HepG2 (cell line): Measurements from ENCODE around the gene EMILIN3. TPM values are rescaled to one million over a fixed set of nuclear protein-coding genes. Genes with fewer than 3 reads are reported as not detected.

Experiments
- ATAC-seq: fragments of 200-7000 bp; cut with Tn5 transposase; 3 replicates; pipeline ENCODE4 v1.9.1; 2020; ENCODE audit warnings: mild to moderate bottlenecking, moderate library complexity
- BruUV-seq: library from RNA; stranded (reverse); fragments of 400-500 nt; replicated peaks from 2 replicates; lab custom pipeline; 2021; lab: Mats Ljungman, UMichigan
- CTCF ChIA-PET: fragments of 300-600 bp; formaldehyde crosslinking; extraction: SDS; loops from one replicate; lab custom pipeline; 2021; ENCODE audit warnings: low total read pairs, inconsistent platforms, low intra/inter-chr PET ratio; lab: Yijun Ruan, JAX
- POLR2A ChIA-PET: fragments of 350-600 bp; sonication (Branson Sonifier 250); formaldehyde crosslinking; loops from one replicate; lab custom pipeline; 2020; ENCODE audit warnings: antibody characterized with exemption, inconsistent platforms; lab: Yijun Ruan, JAX
- DNase-seq: peaks from one replicate; pipeline ENCODE4 v3.0.0-alpha.2; 2015; ENCODE audit warnings: low spot score
- FAIRE-seq: peaks from 3 replicates; lab custom pipeline; 2011; peaks lifted over from hg19 to GRCh38; lab: Jason Lieb, UNC
- H2AFZ ChIP-seq: one replicate; pipeline ENCODE4 v1.6.1; 2011; ENCODE audit warnings: low read length, inconsistent platforms
- H3K27ac ChIP-seq: fragments of 300-600 bp; 3 replicates; pipeline ENCODE4 v1.8.0; 2011; ENCODE audit warnings: mixed run types, mild to moderate bottlenecking, mixed read lengths, low read length, inconsistent platforms; ENCODE audit not compliant: insufficient read depth; ENCODE audit errors: extremely low read length
- H3K27me3 ChIP-seq, 2 experiments: fragments of 200-600 bp in 1 of 2; 2 replicates in 1 of 2; 3 replicates in 1 of 2; pipeline versions ENCODE4 v1.6.0 to v1.8.0; 2011; ENCODE audit warnings: low read length in 2 of 2, mild to moderate bottlenecking in 2 of 2, moderate library complexity in 2 of 2, inconsistent platforms in 1 of 2; ENCODE audit not compliant: insufficient read depth in 2 of 2, control insufficient read depth in 1 of 2
- H3K36me3 ChIP-seq, 2 experiments: fragments of 200-600 bp in 1 of 2; replicated peaks in 1 of 2; 2 replicates in 1 of 2; 3 replicates in 1 of 2; pipeline versions ENCODE4 v1.5.1 to v1.8.0; 2011; ENCODE audit warnings: low read length in 2 of 2, inconsistent platforms in 1 of 2; ENCODE audit not compliant: insufficient read depth in 2 of 2, control insufficient read depth in 1 of 2
- H3K4me1 ChIP-seq: 2 replicates; pipeline ENCODE4 v1.5.1; 2012; ENCODE audit warnings: low read length, inconsistent platforms; ENCODE audit not compliant: insufficient read depth
- H3K4me2 ChIP-seq: 2 replicates; pipeline ENCODE4 v1.6.0; 2011; ENCODE audit warnings: low read depth, low read length, inconsistent platforms
- H3K4me3 ChIP-seq, 3 experiments: fragments of 200-600 bp in 1 of 3; sonication (generic), shearing (Covaris generic) in 1 of 3; replicated peaks in 1 of 3; 2 replicates each; pipeline ENCODE4 v1.5.1; 2011 to 2016; ENCODE audit warnings: low read length in 3 of 3, inconsistent platforms in 2 of 3, low read depth in 2 of 3, mild to moderate bottlenecking in 2 of 3, control low read depth in 1 of 3, mixed read lengths in 1 of 3; ENCODE audit not compliant: insufficient read depth in 1 of 3
- H3K79me2 ChIP-seq: one replicate; pipeline ENCODE4 v1.6.1; 2011; ENCODE audit warnings: low read length, inconsistent platforms; ENCODE audit not compliant: insufficient read depth
- H3K9ac ChIP-seq: 2 replicates; pipeline ENCODE4 v1.6.0; 2011; ENCODE audit warnings: mild to moderate bottlenecking, low read depth, low read length, inconsistent platforms; ENCODE audit not compliant: insufficient read depth
- H3K9me3 ChIP-seq: 2 replicates; pipeline ENCODE4 v1.5.1; 2012; ENCODE audit warnings: mild to moderate bottlenecking, low read length
- H4K20me1 ChIP-seq: 2 replicates; pipeline ENCODE4 v1.6.0; 2011; ENCODE audit warnings: inconsistent platforms, mild to moderate bottlenecking, low read length, moderate library complexity; ENCODE audit not compliant: insufficient read depth
- ARID2 ChIP-seq: sonication (generic); formaldehyde crosslinking; IDR thresholded peaks from 2 replicates; pipeline ENCODE4 v1.8.1; 2022; ENCODE audit warnings: mild to moderate bottlenecking, missing genetic modification reagents, borderline replicate concordance
- CHD4 ChIP-seq: fragments of 200-600 bp; sonication (generic); IDR thresholded peaks from 2 replicates; pipeline ENCODE4 v1.7.0; 2017; ENCODE audit warnings: mild to moderate bottlenecking, low read length, borderline replicate concordance
- KAT2B ChIP-seq: fragments of 150-350 bp; IDR thresholded peaks from 2 replicates; pipeline ENCODE4 v1.6.1; 2014; ENCODE audit warnings: low read depth, low read length, borderline replicate concordance
- SP1 ChIP-seq, 2 experiments: fragments of 450-650 bp in 1 of 2; sonication (generic) in 1 of 2; formaldehyde crosslinking in 1 of 2; IDR thresholded peaks; 2 replicates each; pipeline versions ENCODE4 v1.4.0 to v1.6.1; 2016 to 2020; ENCODE audit warnings: missing genetic modification reagents in 1 of 2
- SP140L ChIP-seq: sonication (generic); formaldehyde crosslinking; IDR thresholded peaks from 2 replicates; pipeline ENCODE4 v1.4.0; 2020; ENCODE audit warnings: missing genetic modification reagents, borderline replicate concordance
- SP4 ChIP-seq: sonication (generic); formaldehyde crosslinking; IDR thresholded peaks from 2 replicates; pipeline ENCODE4 v1.8.1; 2023; ENCODE audit warnings: mild to moderate bottlenecking, missing genetic modification reagents
- ZNF17 ChIP-seq: sonication (generic); formaldehyde crosslinking; IDR thresholded peaks from 2 replicates; pipeline ENCODE4 v1.5.0; 2020; ENCODE audit warnings: mild to moderate bottlenecking, missing genetic modification reagents
- ZNF224 ChIP-seq: sonication (generic); formaldehyde crosslinking; IDR thresholded peaks from 2 replicates; pipeline ENCODE4 v1.5.0; 2020; ENCODE audit warnings: mild to moderate bottlenecking, missing genetic modification reagents
- ZNF234 ChIP-seq: sonication (generic); formaldehyde crosslinking; conservative IDR thresholded peaks from 2 replicates; pipeline ENCODE4 v1.5.1; 2020; ENCODE audit warnings: mild to moderate bottlenecking, missing genetic modification reagents
- ZNF550 ChIP-seq: sonication (generic); formaldehyde crosslinking; IDR thresholded peaks from 2 replicates; pipeline ENCODE4 v1.4.0; 2020; ENCODE audit warnings: mild to moderate bottlenecking, missing genetic modification reagents, borderline replicate concordance
- ZNF562 ChIP-seq: sonication (generic); formaldehyde crosslinking; IDR thresholded peaks from 2 replicates; pipeline ENCODE4 v1.8.0; 2022; ENCODE audit warnings: missing genetic modification reagents, borderline replicate concordance
- WGBS: methylation state at CpG from one replicate; pipeline ENCODE4 v1.1.6; 2017; ENCODE audit warnings: low lambda C conversion rate; 5-methylcytosine and 5-hydroxymethylcytosine counted together
- in situ Hi-C: cut with HindIII; loops from 2 replicates; pipeline ENCODE4 v1.10.0; 2017; ENCODE audit warnings: low pct_unique_long_range_greater_than_20kb; ENCODE audit not compliant: extremely low pct_ligation_motif_present
- intact Hi-C: fragments of 100-400 bp; cut with micrococcal nuclease; formaldehyde crosslinking; loops from one replicate; pipeline ENCODE4 v1.10.0; 2022; ENCODE audit not compliant: unreplicated experiment
- polyA plus RNA-seq, 8 experiments: library from polyadenylated mRNA; depleted of rRNA in 3 of 8; stranded (reverse) in 7 of 8; unstranded in 1 of 8; fragments of >200 nt; fragmentation: Illumina TruSeq in 4 of 8; extraction: Trizol in 4 of 8; gene quantifications; 2 replicates each; pipeline versions ENCODE4 v1.2.1 to v1.2.3, GENCODE V29; 2011 to 2016; ENCODE audit warnings: low read depth in 4 of 8, missing spikeins in 1 of 8, mixed read lengths in 1 of 8; ENCODE audit not compliant: insufficient read depth in 1 of 8
- total RNA-seq, 5 experiments: library from RNA; depleted of rRNA; stranded (reverse); fragments of >200 nt; fragmentation: Illumina TruSeq; extraction: Trizol; gene quantifications; 2 replicates each; pipeline ENCODE4 v1.2.3, GENCODE V29; 2016; ENCODE audit warnings: low read depth in 1 of 5
- TF ChIP-seq, protein P1 (sequence below): sonication (generic); formaldehyde crosslinking; IDR thresholded peaks from 2 replicates; pipeline ENCODE4 v1.4.0; 2020; ENCODE audit warnings: missing genetic modification reagents; ENCODE audit errors: not compliant biosample characterization
- TF ChIP-seq, protein P2 (sequence below): sonication (generic); formaldehyde crosslinking; IDR thresholded peaks from 2 replicates; pipeline ENCODE4 v1.5.1; 2020; ENCODE audit warnings: mild to moderate bottlenecking, missing genetic modification reagents, moderate library complexity
- TF ChIP-seq, protein P3 (sequence below): sonication (generic); formaldehyde crosslinking; IDR thresholded peaks from 2 replicates; pipeline ENCODE4 v1.4.0; 2020; ENCODE audit warnings: missing genetic modification reagents

Gene EMILIN3
- total and polyA plus RNA-seq, 2 of the 13 experiments (the other 11 are each of a cell fraction or from before 2014, with no cell fraction given): 0.25 to 0.29 TPM

DNA sequence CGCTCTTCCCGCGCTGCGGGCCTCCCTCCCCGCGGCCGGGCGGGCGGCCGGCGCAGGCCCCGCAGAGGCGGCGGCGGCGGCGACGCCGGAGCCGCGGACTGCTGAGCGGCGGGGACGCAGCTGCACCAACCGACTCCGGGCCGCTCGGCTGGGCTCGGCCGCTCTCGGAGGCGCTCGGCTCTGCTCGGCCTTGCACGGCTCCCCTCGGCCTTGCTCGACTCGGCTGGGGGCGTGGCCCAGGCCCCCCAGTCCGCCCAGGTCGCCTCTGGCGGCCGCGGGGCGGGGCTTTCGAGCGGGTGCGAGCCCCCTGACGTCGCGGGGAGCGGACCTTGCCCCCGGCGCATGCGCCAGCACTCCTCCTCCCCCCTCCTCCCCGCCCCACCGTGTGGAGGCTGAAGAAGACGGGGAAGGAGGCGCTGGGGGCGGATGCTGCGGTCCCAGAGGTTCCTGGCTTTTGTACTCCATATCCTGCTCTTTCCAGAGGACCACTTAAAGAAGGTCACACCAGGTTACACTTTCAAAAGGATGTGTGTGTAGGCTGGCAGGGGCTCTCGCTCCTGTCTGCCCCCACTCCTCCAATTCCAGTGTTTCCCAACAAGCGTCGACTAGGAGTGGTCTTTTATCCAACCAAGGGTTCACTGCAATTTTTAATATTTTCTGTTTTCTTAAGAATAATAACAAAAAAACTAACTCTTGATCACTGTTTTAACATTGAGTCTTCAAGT, 48.9 kb downstream of the EMILIN3 start, which contains the start of gene ZHX3:
TSS of gene ZHX3 (minus strand) at position 186 of the 725 bp plus-strand sequence. CDS start 112,815 bp downstream, outside the sequence.
- Histone ChIP-seq H3K79me2 (peaks cover 15% of the 10 kb centered on the region), H4K20me1 (no peaks in the 10 kb centered on the region), H3K4me2 (peak within 1 kb of the TSS; percentile 100), H3K27ac (peak within 1 kb of the TSS; percentile 68), H3K27me3 (peaks cover 0 to 3% of the 10 kb centered on the region in 2 experiments; a peak in 1 of 5 replicates), H2AFZ (peak within 1 kb of the TSS; percentile 58), H3K9ac (peak within 1 kb of the TSS; percentile 77), H3K36me3 (no peaks in the 10 kb centered on the region), H3K9me3 (no peaks in the 10 kb centered on the region), H3K4me3 (peak within 1 kb of the TSS; percentile 75 to 95 (median 91)), H3K4me1 (peaks cover 47% of the 10 kb centered on the region)
- in situ Hi-C loops: no loop called here
- POLR2A ChIA-PET: interaction anchor here (1.3 to 2.6 kb wide), 5 partner anchors 9 to 301 kb away, joined by 3 to 16 read pairs (median 4); partner anchors contain the start of genes CHD6 and LPIN3
- peak; percentile 40 for FAIRE-seq
- BruUV-seq: no TSS peak
- 1% methylated on average over 32 of the region's 64 CpGs for WGBS
- intact Hi-C loops: loop anchor here (5.0 kb wide), 1 partner anchor 85 kb away; no protein-coding TSS in a partner anchor
- CTCF ChIA-PET: no interaction called here
- peak; percentile 96 for DNase-seq
- peak; percentile 96 for ATAC-seq
- TF ChIP-seq, protein P1, sequence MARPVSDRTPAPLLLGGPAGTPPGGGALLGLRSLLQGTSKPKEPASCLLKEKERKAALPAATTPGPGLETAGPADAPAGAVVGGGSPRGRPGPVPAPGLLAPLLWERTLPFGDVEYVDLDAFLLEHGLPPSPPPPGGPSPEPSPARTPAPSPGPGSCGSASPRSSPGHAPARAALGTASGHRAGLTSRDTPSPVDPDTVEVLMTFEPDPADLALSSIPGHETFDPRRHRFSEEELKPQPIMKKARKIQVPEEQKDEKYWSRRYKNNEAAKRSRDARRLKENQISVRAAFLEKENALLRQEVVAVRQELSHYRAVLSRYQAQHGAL (CRISPR knock-in tag): no peak
- TF ChIP-seq SP4 (CRISPR knock-in tag): peak; percentile 94
- TF ChIP-seq CHD4: 0 out of 2 replicates have a peak, but pooled peaks have one; percentile 22
- no peak for TF ChIP-seq ARID2 (CRISPR knock-in tag)
- TF ChIP-seq KAT2B: no peak
- TF ChIP-seq ZNF224 (CRISPR knock-in tag): 0 out of 2 replicates have a peak, but pooled peaks have one; percentile 64
- no peak for TF ChIP-seq ZNF17
- TF ChIP-seq SP1 (IDR thresholded peaks at IDR 0.05): no peak
- TF ChIP-seq SP1 (CRISPR knock-in tag; IDR thresholded peaks at IDR 0.05): peak; percentile 90
- TF ChIP-seq ZNF234 (CRISPR knock-in tag): no peak
- TF ChIP-seq, protein P2, sequence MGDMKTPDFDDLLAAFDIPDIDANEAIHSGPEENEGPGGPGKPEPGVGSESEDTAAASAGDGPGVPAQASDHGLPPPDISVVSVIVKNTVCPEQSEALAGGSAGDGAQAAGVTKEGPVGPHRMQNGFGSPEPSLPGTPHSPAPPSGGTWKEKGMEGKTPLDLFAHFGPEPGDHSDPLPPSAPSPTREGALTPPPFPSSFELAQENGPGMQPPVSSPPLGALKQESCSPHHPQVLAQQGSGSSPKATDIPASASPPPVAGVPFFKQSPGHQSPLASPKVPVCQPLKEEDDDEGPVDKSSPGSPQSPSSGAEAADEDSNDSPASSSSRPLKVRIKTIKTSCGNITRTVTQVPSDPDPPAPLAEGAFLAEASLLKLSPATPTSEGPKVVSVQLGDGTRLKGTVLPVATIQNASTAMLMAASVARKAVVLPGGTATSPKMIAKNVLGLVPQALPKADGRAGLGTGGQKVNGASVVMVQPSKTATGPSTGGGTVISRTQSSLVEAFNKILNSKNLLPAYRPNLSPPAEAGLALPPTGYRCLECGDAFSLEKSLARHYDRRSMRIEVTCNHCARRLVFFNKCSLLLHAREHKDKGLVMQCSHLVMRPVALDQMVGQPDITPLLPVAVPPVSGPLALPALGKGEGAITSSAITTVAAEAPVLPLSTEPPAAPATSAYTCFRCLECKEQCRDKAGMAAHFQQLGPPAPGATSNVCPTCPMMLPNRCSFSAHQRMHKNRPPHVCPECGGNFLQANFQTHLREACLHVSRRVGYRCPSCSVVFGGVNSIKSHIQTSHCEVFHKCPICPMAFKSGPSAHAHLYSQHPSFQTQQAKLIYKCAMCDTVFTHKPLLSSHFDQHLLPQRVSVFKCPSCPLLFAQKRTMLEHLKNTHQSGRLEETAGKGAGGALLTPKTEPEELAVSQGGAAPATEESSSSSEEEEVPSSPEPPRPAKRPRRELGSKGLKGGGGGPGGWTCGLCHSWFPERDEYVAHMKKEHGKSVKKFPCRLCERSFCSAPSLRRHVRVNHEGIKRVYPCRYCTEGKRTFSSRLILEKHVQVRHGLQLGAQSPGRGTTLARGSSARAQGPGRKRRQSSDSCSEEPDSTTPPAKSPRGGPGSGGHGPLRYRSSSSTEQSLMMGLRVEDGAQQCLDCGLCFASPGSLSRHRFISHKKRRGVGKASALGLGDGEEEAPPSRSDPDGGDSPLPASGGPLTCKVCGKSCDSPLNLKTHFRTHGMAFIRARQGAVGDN: peak; percentile 40
- no peak for TF ChIP-seq ZNF550
- TF ChIP-seq ZNF562 (CRISPR knock-in tag): no peak
- peak; percentile 51; the same call in 1 of the 2 replicates for TF ChIP-seq SP140L (CRISPR knock-in tag)
- TF ChIP-seq, protein P3, sequence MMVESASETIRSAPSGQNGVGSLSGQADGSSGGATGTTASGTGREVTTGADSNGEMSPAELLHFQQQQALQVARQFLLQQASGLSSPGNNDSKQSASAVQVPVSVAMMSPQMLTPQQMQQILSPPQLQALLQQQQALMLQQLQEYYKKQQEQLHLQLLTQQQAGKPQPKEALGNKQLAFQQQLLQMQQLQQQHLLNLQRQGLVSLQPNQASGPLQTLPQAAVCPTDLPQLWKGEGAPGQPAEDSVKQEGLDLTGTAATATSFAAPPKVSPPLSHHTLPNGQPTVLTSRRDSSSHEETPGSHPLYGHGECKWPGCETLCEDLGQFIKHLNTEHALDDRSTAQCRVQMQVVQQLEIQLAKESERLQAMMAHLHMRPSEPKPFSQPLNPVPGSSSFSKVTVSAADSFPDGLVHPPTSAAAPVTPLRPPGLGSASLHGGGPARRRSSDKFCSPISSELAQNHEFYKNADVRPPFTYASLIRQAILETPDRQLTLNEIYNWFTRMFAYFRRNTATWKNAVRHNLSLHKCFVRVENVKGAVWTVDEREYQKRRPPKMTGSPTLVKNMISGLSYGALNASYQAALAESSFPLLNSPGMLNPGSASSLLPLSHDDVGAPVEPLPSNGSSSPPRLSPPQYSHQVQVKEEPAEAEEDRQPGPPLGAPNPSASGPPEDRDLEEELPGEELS (CRISPR knock-in tag): 0 out of 2 replicates have a peak, but pooled peaks have one; percentile 24
